Retina (tissue), 1 donor: Measurements from ENCODE around the gene OR5B12.
"Not testable (repeated sequence)": the region's sequence is repeated elsewhere in the genome, so short reads cannot be mapped to it uniquely, and the experiment has no call there.

Experiments
- DNase-seq: peaks from one replicate; pipeline ENCODE4 v3.0.0-alpha.2; 2016

The OR5B12 gene

DNA sequence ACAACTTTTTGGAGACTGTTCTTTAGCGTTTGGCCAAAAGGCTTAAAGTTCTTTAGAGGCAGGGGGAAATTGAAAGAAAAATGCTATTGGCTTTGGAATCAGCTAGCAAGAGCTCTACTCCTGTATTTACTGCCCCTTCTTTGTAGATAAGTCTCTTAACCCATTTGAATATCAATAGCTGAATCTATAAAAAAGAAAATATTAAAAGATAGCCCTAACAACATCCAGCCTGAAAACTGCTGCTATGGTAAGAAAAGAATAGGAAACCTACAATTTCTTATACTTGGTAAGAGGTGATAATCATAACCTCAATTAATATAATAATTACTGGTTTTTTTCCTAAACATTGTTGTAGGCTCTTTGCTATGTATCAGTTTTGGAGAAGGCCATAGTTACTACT lies at the start of gene OR5B12:
TSS of gene OR5B12 (minus strand) at position 101 of the 400 bp plus-strand sequence. CDS start 2,085 bp downstream, outside the sequence.
- DNase-seq, result no peak

- DNase-seq, result no peak
Measured at GRCh38 chr11:58490827-58491226, 48.8 kb upstream of the OR5B12 start.

- no peak for DNase-seq
Measured at GRCh38 chr11:58487170-58487569, 45.1 kb upstream of the OR5B12 start.

DNA sequence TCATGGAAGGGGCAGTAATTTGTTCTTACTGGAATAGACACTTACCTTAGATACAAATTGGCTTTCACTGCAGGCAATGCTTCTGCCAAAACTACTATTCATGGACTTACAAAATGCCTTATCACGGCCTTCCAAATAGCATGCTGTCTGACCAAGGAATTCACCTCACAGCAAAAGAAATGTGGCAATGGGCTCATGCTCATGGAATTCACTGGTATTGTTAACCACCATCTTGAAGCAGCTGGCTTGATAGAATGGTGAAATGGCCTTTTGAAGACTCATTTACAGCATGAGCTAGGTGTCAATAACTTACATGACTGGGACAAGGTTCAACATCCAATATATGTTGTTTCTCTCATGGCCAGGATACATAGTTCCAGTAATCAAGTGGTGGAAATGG lies 43.9 kb upstream of the OR5B12 start:
- no peak for DNase-seq

GRCh38 chr11:58471892-58472291 lies 29.9 kb upstream of the OR5B12 start:
- no peak for DNase-seq

GRCh38 chr11:58466293-58466692 lies 24.3 kb upstream of the OR5B12 start:
- DNase-seq, result no peak

DNA sequence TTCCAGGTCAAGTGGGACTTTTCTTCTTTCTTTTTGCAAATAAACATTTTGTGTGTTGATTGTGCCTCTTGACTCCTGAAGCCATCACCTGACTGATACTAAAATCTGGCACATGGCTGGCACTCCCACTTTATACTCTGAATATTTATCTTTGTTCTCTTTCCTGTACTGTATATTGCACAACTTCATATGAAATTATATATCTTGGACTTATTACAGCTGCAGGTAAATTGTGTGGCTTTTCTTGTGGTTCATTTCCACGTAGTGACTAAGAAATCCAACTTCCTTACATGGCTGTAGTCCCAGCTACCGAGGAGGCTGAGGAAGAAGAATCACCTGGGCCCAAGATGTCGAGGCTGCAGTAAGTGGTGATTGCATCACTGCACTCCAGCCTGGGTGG lies 23.7 kb upstream of the OR5B12 start:
- no peak for DNase-seq

GRCh38 chr11:58451585-58451984 lies 9.5 kb upstream of the OR5B12 start:
- DNase-seq, result no peak

- DNase-seq, result no peak
Measured at GRCh38 chr11:58446294-58446693, 4.3 kb upstream of the OR5B12 start.

DNA sequence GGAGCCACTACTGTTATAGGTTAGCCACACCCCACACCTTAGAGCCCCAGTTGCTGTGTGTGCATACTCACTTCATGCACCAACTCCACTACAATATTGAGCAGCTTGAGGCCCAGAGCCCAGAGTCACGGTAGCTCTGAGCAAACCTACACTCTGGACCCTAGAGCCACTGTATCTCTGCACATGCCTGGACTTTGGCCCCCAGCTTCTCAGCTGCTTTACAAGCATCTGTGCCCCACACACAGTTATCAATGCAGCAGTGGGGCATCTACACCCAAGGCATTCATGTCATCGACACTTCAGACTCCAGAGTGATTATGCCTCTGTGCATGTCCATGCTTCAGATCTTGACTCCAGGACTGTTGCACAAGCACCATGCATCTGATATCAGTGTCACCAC lies 2.3 kb upstream of the OR5B12 start:
- no peak for DNase-seq

DNA sequence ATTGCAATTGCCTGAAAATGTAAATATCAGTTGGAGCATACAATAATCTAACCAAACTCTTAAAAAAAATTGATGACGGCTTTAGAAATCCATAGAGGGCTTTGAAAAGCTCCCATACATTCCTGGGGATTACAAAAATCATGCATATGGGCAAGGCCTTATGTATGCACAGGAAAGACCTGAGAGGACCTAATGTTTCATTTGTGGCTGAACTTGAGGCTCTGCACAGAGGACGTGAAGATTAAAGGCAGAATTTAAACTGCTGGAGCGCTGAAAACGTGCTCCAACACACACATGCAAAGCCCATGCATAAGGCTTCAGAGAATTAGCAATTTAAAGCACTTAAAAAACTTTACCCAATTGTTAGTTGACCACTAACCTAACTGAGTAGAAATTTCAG lies 3.5 kb downstream of the OR5B12 start:
- DNase-seq, result no peak

- DNase-seq, result no peak
Measured at GRCh38 chr11:58434217-58434616, 7.8 kb downstream of the OR5B12 start.

GRCh38 chr11:58433638-58434203 lies 8.3 kb downstream of the OR5B12 start:
- DNase-seq, result no peak

- DNase-seq, result no peak
Measured at GRCh38 chr11:58429273-58429672, 12.8 kb downstream of the OR5B12 start.

GRCh38 chr11:58428021-58428420 lies 14.0 kb downstream of the OR5B12 start, which contains the start of gene OR5B2:
TSS of gene OR5B2 (minus strand) at chr11:58428121. CDS start at chr11:58423261, 4,860 bp downstream.
- DNase-seq, result no peak

- no peak for DNase-seq
Measured at GRCh38 chr11:58406774-58407173, 35.3 kb downstream of the OR5B12 start, which contains the start of gene OR5B3. TSS of gene OR5B3 (minus strand) at chr11:58406874. CDS start at chr11:58403409, 3,465 bp downstream.

DNA sequence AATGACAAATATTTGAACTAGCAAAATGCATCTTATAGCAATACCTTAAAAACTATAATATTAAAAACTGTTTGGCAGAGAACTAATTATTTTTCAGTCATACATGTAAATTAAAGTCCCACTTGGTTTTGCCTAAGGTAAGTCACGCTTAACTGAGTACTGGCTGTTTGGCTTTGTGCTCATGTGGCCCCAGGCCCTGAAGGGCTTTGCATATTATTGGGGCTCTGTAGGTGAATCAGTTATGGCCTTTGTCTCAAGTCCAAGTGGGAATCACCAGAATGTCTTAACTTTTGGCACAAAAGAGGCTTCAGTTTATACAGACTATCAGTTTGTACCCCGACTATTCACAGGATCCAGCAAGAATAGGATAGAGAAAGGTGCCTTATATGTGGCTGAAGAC lies 42.4 kb downstream of the OR5B12 start:
- not testable (repeated sequence) for DNase-seq

DNA sequence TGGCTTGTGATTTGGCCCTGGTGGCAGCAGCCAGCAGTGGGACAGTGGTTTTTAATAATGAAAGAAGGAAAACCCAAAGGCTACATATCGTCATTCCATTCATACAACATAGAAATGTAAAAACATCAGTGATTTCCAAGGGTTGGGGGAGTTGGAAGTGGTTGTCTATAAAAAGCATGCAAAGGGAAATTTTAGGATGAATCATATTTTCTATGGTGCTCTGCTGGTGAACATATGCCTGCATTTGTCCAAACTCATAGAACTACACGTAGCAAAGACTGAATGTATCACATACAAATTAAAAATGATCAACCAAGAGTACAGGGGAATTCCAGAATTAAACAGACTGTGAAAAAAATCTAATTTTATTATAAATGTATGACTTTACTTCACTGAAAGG lies 46.5 kb downstream of the OR5B12 start:
- DNase-seq, result no peak

DNA sequence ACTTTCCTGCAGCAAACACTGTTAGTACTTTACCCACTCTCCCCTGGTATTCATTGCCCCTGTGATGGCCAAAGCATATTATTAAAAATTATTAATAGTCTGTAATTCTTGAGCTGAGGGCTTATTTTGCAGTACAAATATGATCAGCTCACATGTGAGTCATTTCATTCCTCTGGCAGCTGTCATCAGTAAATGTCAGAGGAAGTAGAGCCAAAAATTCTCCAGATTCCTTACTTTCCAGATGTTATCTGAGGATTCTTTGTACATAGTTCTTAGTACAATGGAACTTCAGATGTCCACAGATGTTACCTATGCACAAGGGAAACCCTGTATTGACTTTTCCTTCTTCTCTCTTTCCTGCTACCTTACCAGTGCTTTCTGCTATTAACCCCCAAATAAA lies 47.8 kb downstream of the OR5B12 start:
- no peak for DNase-seq

DNA sequence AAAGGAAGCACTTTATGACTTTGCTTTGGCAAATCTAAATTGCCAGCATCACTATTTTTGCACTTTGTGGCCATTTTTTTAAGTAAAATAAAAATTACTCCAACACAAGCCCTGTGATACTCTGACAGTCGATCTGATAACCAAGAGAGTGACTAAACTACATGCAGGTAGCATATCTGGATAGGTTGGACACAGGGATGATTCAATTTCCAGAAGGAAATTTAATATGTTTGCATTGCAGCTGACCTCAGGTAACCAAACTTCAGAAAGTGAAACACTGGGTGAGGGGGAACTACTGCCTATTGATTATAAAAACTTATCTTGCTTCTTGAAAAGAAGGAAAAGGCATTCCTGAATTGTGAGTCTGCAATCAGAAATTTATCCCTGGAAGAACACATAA lies 49.3 kb downstream of the OR5B12 start:
- DNase-seq, result no peak

- no peak for DNase-seq
Measured at GRCh38 chr11:58391879-58392278, 50.2 kb downstream of the OR5B12 start.

DNA sequence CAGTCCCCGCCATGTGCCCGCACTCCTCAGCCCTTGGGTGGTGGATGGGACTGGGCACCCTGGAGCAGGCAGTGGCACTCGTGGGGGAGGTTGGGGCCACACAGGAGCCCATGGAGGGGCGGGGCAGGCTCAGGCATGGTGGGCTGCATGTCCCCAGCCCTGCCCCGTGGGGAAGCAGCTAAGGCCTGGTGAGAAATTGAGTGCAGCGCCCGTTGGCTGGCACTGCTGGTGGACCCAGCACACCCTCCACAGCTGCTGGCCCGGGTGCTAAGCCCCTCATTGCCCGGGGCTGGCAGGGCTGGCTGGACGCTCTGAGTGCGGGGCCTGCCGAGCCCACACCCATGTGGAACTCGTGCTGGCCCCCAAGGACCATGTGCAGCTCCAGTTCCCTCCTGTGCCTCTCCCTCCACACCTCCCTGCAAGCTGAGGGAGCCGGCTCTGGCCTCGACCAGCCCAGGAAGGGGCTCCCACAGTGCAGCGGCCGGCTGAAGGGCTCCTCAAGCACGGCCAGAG lies 51.4 kb downstream of the OR5B12 start:
- no peak for DNase-seq
